GM12801 (cell line): ENCODE data around the gene TMPRSS15.

Source experiments
- TF ChIP-seq, protein P1 (sequence below): IDR thresholded peaks from one replicate; pipeline ENCODE4 v1.5.1; 2011; ENCODE audit warnings: control low read depth; ENCODE audit not compliant: insufficient read length; ENCODE audit errors: extremely low read depth

The TMPRSS15 gene

DNA sequence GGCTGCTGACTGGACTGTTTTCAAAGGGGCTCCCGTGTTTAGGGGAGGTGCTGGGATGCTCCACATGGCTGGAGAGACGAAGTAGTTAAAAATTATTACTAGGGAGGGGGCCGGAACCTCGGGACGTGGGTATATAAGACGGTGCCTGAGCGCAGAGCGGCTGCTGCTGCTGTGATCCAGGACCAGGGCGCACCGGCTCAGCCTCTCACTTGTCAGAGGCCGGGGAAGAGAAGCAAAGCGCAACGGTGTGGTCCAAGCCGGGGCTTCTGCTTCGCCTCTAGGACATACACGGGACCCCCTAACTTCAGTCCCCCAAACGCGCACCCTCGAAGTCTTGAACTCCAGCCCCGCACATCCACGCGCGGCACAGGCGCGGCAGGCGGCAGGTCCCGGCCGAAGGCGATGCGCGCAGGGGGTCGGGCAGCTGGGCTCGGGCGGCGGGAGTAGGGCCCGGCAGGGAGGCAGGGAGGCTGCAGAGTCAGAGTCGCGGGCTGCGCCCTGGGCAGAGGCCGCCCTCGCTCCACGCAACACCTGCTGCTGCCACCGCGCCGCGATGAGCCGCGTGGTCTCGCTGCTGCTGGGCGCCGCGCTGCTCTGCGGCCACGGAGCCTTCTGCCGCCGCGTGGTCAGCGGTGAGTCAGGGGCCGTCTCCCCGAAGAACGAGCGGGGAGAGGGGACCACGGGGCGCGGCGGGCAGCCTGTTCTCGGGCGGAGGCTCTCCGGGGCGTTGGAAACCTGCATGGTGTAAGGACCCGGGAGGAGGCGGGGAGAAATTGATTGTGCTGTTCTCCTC lies 158.7 kb downstream of the TMPRSS15 start, which contains the start of gene CHODL:
CHODL (plus strand) TSS at position 163 of the 793 bp plus-strand sequence; CDS start at position 554, 391 bp downstream.
- TF ChIP-seq, protein P1, sequence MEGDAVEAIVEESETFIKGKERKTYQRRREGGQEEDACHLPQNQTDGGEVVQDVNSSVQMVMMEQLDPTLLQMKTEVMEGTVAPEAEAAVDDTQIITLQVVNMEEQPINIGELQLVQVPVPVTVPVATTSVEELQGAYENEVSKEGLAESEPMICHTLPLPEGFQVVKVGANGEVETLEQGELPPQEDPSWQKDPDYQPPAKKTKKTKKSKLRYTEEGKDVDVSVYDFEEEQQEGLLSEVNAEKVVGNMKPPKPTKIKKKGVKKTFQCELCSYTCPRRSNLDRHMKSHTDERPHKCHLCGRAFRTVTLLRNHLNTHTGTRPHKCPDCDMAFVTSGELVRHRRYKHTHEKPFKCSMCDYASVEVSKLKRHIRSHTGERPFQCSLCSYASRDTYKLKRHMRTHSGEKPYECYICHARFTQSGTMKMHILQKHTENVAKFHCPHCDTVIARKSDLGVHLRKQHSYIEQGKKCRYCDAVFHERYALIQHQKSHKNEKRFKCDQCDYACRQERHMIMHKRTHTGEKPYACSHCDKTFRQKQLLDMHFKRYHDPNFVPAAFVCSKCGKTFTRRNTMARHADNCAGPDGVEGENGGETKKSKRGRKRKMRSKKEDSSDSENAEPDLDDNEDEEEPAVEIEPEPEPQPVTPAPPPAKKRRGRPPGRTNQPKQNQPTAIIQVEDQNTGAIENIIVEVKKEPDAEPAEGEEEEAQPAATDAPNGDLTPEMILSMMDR, result no peak

DNA sequence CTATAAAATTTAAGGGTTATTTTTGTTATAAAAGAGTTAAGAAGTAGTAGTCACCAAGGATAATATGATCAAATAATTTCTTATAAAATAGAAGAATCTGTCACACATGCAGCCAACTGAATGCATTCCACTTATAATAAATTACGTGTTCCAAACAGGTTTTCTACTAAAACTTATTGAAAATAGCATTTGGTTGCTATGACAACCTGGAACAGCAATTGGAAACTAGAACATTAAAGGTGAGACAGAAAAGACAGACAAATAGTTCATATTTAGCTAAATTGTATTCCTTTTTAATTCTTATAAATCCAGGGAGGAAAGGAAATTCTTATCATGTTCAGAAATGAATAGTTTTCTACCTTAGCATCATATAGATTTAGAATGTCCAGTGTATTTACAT lies 168.0 kb downstream of the TMPRSS15 start:
- TF ChIP-seq, protein P1, result no peak

DNA sequence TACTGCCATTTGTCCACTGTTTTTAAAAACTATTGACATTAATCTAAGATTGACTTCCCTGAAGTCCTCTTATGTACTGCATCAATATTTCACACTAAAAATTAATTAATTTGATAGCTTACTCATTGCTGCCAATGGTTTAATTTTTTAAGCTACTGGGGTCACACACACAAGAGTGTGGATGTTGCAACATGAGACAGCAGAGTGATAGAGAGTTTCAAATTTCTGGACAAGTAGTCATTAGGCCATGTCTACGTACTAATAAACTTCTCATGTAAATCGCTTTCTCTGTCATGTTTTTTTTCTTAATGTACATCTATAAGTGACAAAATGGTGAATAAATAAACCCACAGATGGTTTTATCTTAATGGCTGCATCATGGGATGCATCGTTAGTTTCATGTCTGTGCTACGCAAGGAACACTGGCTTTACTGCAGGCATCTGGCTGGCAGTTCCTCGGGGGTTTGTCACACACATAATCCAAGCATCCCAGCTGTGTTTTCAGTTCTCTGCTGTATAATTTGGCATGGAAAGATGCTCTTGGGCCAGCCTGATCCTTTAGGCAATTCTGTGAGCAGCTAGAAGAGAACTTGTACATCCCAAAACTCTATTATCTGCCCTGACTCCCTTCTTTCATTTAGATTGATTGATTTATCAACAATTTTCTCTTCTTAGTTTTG lies 175.4 kb downstream of the TMPRSS15 start:
- TF ChIP-seq, protein P1, result no peak

GRCh38 chr21:18222346-18222745 lies 181.2 kb downstream of the TMPRSS15 start:
- TF ChIP-seq, protein P1, result no peak

DNA sequence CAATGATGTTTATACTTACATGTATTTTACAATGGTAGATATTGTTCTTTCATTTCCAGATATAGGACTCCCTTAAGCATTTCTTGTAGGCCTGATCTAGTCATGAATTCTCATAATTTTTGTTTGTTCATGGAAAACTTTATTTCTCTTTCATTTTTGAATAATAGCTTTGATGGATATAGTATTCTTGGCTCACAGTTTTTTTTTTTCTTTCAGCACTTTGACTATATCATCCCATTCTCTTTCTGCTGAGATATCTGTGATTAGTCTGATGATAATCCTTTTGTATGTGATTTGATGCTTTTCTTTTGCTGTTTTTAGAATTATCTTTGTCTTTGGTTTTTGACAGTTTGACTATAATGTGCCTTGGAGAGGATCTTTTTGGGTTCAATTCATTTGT lies 183.1 kb downstream of the TMPRSS15 start:
- TF ChIP-seq, protein P1, result no peak
